GM10248 (cell line): ENCODE measurements around the gene AKAP17A.
"Not testable (repeated sequence)": the region's sequence is repeated elsewhere in the genome, so short reads cannot be mapped to it uniquely, and the experiment has no call there.

Experiments used
- CTCF ChIA-PET: fragments of 300-600 bp; sonication (Branson Sonifier 250); formaldehyde crosslinking; extraction: SDS; loops from one replicate; lab custom pipeline; 2021; ENCODE audit warnings: antibody characterized with exemption; lab: Yijun Ruan, JAX
- POLR2A ChIA-PET: fragments of 350-650 bp; sonication (Branson Sonifier 250); formaldehyde crosslinking; extraction: SDS; loops from one replicate; lab custom pipeline; 2020; ENCODE audit warnings: antibody characterized with exemption; lab: Yijun Ruan, JAX
- DNase-seq: peaks from one replicate; pipeline ENCODE4 v3.0.0; 2012; ENCODE audit errors: extremely low spot score
- TF ChIP-seq, protein P1 (sequence below): IDR thresholded peaks from 2 replicates; pipeline ENCODE4 v1.5.1; 2012; ENCODE audit warnings: mild to moderate bottlenecking, low read depth; ENCODE audit errors: extremely low read depth, missing control alignments, control extremely low read depth

Gene AKAP17A

GRCh38 chrX:1554469-1555210, 36.8 kb upstream of the AKAP17A start:
- POLR2A ChIA-PET, result no interaction called here
- TF ChIP-seq, protein P1, sequence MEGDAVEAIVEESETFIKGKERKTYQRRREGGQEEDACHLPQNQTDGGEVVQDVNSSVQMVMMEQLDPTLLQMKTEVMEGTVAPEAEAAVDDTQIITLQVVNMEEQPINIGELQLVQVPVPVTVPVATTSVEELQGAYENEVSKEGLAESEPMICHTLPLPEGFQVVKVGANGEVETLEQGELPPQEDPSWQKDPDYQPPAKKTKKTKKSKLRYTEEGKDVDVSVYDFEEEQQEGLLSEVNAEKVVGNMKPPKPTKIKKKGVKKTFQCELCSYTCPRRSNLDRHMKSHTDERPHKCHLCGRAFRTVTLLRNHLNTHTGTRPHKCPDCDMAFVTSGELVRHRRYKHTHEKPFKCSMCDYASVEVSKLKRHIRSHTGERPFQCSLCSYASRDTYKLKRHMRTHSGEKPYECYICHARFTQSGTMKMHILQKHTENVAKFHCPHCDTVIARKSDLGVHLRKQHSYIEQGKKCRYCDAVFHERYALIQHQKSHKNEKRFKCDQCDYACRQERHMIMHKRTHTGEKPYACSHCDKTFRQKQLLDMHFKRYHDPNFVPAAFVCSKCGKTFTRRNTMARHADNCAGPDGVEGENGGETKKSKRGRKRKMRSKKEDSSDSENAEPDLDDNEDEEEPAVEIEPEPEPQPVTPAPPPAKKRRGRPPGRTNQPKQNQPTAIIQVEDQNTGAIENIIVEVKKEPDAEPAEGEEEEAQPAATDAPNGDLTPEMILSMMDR, result no peak
- DNase-seq, result no peak
- CTCF ChIA-PET, result no interaction called here

- ChIA-PET CTCF (no interaction called here), POLR2A (no interaction called here)
- TF ChIP-seq, protein P1, result no peak
- no peak for DNase-seq
These were observed 36.0 kb upstream of the AKAP17A start for GRCh38 chrX:1555370-1555769.

DNA sequence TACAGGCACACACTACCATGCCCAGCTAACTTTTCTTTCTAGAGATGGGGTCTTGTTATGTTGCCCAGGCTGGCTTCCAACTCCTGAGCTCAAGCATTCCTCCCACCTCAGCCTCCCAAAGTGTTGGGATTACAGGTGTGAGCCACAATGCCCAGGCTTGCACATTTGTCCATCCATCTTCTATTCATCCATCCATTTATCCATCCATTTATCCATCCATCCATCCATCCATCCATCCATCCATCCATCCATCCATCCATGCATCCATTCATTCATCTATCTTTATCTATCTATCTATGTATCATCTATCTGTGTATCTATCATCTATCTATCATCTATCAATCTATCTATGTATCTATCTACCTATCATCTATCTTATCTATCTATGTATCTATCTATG, 34.0 kb upstream of the AKAP17A start:
- POLR2A ChIA-PET, CTCF ChIA-PET, DNase-seq: not testable (repeated sequence)

GRCh38 chrX:1558761-1559468, 32.5 kb upstream of the AKAP17A start:
- CTCF ChIA-PET, result no interaction called here

DNA sequence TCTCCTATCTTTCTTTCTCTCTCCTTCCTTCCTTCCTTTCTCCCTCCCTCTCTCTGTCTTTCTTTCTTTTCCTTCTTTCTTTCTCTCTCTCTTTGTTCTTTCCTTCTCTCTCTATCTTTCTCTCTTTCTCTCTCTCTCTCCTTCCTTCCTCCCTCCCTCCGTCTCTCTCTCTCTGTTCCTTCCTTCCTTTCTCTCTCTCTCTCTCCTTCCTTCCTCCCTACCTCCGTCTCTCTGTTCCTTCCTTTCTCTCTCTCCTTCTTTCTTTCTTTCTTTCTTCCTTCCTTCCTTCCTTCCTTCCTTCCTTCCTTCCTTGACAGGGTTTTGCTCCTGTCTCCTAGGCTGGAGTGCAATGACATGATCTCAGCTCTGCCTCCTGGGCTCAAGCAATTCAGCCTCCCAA, 30.2 kb upstream of the AKAP17A start:
- POLR2A ChIA-PET, result no interaction called here
- TF ChIP-seq, protein P1, result no peak
- CTCF ChIA-PET, result no interaction called here
- DNase-seq, result no peak

More at GRCh38 chrX:1558761-1559468, 32.5 kb upstream of the AKAP17A start:
- POLR2A ChIA-PET, result no interaction called here
- TF ChIP-seq, protein P1, result no peak
- DNase-seq, result no peak

DNA sequence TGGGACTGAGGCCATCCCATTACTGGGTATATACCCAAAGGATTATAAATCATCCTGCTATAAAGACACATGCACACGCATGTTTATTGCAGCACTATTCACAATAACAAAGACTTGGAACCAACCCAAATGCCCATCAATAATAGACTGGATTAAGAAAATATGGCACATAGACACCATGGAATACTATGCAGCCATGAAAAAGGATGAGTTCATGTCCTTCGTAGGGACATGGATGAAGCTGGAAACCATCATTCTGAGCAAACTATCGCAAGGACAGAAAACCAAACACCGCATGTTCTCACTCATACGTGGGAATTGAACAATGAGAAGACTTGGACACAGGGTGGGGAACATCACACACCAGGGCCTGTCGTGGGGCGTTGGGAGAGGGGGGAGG, 27.3 kb upstream of the AKAP17A start:
- CTCF ChIA-PET, DNase-seq, POLR2A ChIA-PET: not testable (repeated sequence)

DNA sequence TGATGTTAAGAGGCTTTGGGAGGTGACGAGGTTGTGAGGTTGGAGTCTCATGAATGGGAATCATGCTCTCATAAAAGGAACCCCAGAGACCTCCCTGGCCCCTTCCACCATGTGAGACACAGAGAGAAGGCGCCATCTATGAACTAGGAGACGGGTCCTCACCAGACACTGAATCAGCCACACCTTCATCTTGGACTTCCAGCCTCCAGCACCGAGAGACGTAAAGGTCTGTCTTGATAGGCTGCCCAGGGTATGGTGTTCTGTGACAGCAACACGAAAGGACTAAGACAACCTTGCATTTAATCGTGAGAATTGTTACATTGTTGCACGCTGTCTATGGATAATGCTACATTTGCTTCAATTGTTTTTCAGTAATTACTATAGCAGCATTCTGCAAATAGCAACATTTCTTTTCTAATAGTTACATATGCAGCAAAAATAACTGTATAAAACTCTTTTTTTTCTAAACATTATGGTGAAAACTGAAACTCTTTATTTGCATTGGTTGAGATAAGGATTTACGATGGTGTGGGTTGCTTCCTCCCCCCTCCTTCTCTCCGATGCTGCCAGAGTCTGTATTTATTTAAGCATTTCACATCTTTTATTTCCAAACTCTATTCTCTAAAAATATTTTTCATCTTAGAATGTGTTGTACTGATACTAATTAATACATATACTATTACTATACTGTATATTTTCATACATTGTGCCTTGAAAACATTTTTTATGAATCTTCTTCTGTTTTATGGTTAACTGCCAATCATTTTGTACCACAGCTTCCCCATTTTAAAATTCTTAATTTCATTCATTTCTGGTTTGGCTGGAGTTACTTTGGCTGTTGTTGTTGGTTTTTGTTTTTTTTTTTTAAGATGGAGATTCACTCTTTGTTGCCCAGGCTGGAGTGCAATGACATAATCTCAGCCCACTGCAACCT, 26.4 kb upstream of the AKAP17A start:
- DNase-seq, result no peak
- CTCF ChIA-PET, result no interaction called here
- POLR2A ChIA-PET, result no interaction called here
- TF ChIP-seq, protein P1, result no peak

DNA sequence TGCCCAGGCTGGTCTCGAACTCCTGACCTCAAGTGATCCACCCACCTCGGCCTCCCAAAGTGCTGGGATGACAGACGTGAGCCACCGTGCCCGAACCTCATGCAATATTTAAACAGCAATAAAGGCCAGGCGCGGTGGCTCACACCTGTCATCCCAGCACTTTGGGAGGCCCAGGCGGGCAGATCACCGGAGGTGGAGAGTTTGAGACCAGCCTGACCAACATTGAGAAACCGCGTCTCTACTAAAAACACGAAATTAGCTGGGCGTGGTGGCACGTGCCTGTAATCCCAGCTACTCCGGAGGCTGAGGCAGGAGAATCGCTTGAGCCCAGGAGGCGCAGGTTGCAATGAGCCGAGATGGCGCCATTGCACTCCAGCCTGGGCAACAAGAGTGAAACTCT, 17.2 kb upstream of the AKAP17A start:
- DNase-seq, POLR2A ChIA-PET, CTCF ChIA-PET: not testable (repeated sequence)
